ENCODE results near the gene PGAP1.

DNA sequence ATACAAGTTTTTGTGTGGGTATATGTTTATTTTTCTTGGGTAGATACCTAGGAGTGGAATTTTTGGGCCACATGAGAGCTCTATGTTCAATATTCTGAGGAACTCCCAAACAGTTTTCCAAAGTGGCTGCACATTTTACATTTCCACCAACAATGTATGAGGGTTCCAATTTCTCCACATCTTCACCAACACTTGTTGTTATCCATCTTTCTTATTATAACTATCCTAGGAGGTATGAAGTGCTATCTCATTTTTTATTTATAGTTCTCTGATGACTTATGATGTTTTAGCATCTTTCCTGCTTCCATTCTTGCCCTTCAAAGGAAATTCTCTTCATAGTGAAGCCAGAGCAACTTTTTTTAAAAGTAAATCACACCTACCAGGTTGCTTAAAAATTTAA, 8.7 kb downstream of the PGAP1 start:
- no peak for TF ChIP-seq POLR2AphosphoS5 (IDR thresholded peaks at IDR 0.05)
- TF ChIP-seq, protein P1, sequence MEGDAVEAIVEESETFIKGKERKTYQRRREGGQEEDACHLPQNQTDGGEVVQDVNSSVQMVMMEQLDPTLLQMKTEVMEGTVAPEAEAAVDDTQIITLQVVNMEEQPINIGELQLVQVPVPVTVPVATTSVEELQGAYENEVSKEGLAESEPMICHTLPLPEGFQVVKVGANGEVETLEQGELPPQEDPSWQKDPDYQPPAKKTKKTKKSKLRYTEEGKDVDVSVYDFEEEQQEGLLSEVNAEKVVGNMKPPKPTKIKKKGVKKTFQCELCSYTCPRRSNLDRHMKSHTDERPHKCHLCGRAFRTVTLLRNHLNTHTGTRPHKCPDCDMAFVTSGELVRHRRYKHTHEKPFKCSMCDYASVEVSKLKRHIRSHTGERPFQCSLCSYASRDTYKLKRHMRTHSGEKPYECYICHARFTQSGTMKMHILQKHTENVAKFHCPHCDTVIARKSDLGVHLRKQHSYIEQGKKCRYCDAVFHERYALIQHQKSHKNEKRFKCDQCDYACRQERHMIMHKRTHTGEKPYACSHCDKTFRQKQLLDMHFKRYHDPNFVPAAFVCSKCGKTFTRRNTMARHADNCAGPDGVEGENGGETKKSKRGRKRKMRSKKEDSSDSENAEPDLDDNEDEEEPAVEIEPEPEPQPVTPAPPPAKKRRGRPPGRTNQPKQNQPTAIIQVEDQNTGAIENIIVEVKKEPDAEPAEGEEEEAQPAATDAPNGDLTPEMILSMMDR (IDR thresholded peaks at IDR 0.05): no peak
- TF ChIP-seq POLR2A (IDR thresholded peaks at IDR 0.05): no peak
